Upper lobe of left lung (tissue), 4 donors: ENCODE results near the gene CNPY1.

Experiments
- CTCF ChIP-seq, 6 experiments: fragments of 450-650 bp in 4 of 6; fragments of 200-600 bp in 2 of 6; sonication (generic) in 2 of 6; IDR thresholded peaks; one replicate each; pipeline ENCODE4 v1.5.1; 2016 to 2019; ENCODE audit warnings: antibody characterized with exemption in 6 of 6
- POLR2A ChIP-seq, 4 donors: fragments of 450-650 bp; IDR thresholded peaks; one replicate each; pipeline ENCODE4 v1.5.1; 2016 to 2017; ENCODE audit warnings: antibody characterized with exemption in 4 of 4, mild to moderate bottlenecking in 2 of 4
- POLR2AphosphoS5 ChIP-seq, 2 donors: sonication (generic); formaldehyde crosslinking; IDR thresholded peaks; one replicate each; pipeline ENCODE4 v1.5.1; 2017; ENCODE audit warnings: antibody characterized with exemption in 2 of 2

- TF ChIP-seq POLR2AphosphoS5 (IDR thresholded peaks at IDR 0.05) (no peak), CTCF (IDR thresholded peaks at IDR 0.05) (no peak), POLR2A (IDR thresholded peaks at IDR 0.05) (no peak)
Observed at GRCh38 chr7:155509725-155510551, 36.4 kb downstream of the CNPY1 start.
